Ectodermal cell (in vitro differentiated cells): ENCODE results near the gene ZNF397.

Experiments used
- H3K27ac ChIP-seq: 2 replicates; pipeline ENCODE4 v1.7.0; 2013; ENCODE audit warnings: mild to moderate bottlenecking, low read depth, low read length; ENCODE audit not compliant: insufficient read depth, poor library complexity, severe bottlenecking
- H3K27me3 ChIP-seq: 2 replicates; pipeline ENCODE4 v1.7.0; 2013; ENCODE audit warnings: mild to moderate bottlenecking, low read length; ENCODE audit not compliant: insufficient read depth, control insufficient read depth, poor library complexity, severe bottlenecking
- H3K36me3 ChIP-seq: one replicate; pipeline ENCODE4 v1.7.0; 2013; ENCODE audit warnings: low read length; ENCODE audit not compliant: control insufficient read depth, insufficient read depth
- H3K4me1 ChIP-seq: one replicate; pipeline ENCODE4 v1.7.0; 2013; ENCODE audit warnings: low read length; ENCODE audit not compliant: control insufficient read depth, insufficient read depth
- H3K4me3 ChIP-seq: 2 replicates; pipeline ENCODE4 v1.7.0; 2013; ENCODE audit warnings: low read depth, low read length, control low read depth; ENCODE audit not compliant: insufficient read depth
- H3K9me3 ChIP-seq: 2 replicates; pipeline ENCODE4 v1.7.0; 2013; ENCODE audit warnings: mild to moderate bottlenecking, low read length, moderate library complexity; ENCODE audit not compliant: control insufficient read depth
- WGBS, 2 experiments: methylation state at CpG; one replicate each; pipeline ENCODE4 v1.1.7; 2013; ENCODE audit warnings: missing lambda C conversion rate in 2 of 2; 5-methylcytosine and 5-hydroxymethylcytosine counted together

Gene ZNF397

GRCh38 chr18:35289293-35289692 lies 48.5 kb downstream of the ZNF397 start:
- H3K4me3 ChIP-seq: peak overlapping the region; percentile 85
- no peaks in the 10 kb centered on the region for H3K27me3 ChIP-seq
- no peak overlapping the region for H3K27ac ChIP-seq
- WGBS, 2 experiments: 68 to 78% methylated on average over 6 of the region's 6 CpGs
- H3K4me1 ChIP-seq: peaks cover 5% of the 10 kb centered on the region
- peaks cover 7% of the 10 kb centered on the region for H3K36me3 ChIP-seq
- peaks cover 4% of the 10 kb centered on the region for H3K9me3 ChIP-seq

- Histone ChIP-seq H3K9me3 (peaks cover 3% of the 10 kb centered on the region), H3K36me3 (peaks cover 3% of the 10 kb centered on the region), H3K4me1 (peaks cover 5% of the 10 kb centered on the region), H3K4me3 (peak overlapping the region; percentile 85), H3K27ac (no peak overlapping the region), H3K27me3 (no peaks in the 10 kb centered on the region)
- 6 to 8% methylated on average over 8 of the region's 8 CpGs for whole genome bisulfite sequencing, 2 experiments
Observed at GRCh38 chr18:35289727-35290093, 48.9 kb downstream of the ZNF397 start.

DNA sequence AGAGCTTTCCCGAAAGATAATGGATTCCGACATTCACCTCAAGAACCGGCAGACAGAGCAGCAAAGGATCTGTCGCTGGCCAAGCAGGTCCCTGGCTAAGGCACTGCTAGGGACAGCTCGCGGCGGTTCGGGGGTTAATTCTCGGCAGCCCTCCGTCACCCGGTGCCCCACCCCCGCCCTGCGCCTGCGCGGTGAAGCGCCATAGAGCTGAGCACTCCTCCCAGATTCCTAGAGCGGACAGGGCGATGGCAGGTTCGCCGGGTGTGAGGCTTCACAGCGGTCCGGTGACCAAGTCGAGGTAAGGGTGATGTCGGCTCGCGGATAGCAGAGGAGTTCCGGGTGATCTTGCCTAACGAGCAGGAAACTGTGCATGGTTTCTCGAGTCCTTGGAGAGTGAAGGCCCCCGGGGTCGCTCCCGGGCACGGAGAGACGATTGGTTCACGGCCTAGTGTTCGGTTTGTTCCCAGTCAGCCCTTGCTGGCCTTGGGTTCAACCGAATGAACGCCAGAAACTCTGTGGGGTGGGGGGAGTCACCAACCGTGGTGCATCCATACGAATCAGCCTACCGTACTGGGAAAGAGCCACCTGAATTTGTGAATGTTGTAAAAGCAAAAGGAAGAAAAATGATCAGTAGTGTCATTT lies 49.4 kb downstream of the ZNF397 start, which contains the start of gene ZSCAN30:
Gene ZSCAN30 (minus strand): TSS at position 136 of the 642 bp plus-strand sequence. CDS start 25,877 bp downstream, outside the sequence.
- H3K36me3 ChIP-seq: no peaks in the 10 kb centered on the region
- H3K27ac ChIP-seq: peak within 1 kb of the TSS; percentile 5
- peak within 1 kb of the TSS; percentile 85 for H3K4me3 ChIP-seq
- H3K4me1 ChIP-seq: peaks cover 5% of the 10 kb centered on the region
- H3K27me3 ChIP-seq: no peaks in the 10 kb centered on the region
- 0% methylated on average over 41 of the region's 41 CpGs for WGBS, 2 experiments
- no peaks in the 10 kb centered on the region for H3K9me3 ChIP-seq

GRCh38 chr18:35291166-35291565 lies 50.3 kb downstream of the ZNF397 start:
- H3K9me3 ChIP-seq: no peaks in the 10 kb centered on the region
- no peak overlapping the region for H3K27ac ChIP-seq
- no peaks in the 10 kb centered on the region for H3K27me3 ChIP-seq
- H3K36me3 ChIP-seq: no peaks in the 10 kb centered on the region
- peaks cover 5% of the 10 kb centered on the region for H3K4me1 ChIP-seq
- 95 to 96% methylated on average over 2 of the region's 2 CpGs for WGBS, 2 experiments
- H3K4me3 ChIP-seq: peak overlapping the region; percentile 85

DNA sequence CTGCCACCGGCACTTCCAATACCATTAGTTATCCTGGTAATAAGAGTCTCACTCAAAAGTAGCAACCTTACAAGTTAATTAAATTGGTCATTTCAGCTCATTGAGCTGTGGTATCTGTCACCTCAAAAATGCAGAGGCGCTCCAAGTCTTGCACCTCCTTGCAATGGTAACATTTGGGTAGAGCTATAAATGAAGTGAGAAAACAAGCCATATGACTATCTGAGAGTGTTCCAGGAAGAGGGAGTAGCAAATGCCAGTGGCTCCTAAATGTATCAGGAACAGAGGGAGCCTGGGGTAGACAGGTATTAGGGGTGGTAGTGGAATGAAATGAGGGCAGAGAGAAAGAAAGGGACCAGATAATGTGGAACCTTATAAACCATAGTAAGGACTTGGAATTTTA lies 55.2 kb downstream of the ZNF397 start:
- Histone ChIP-seq H3K27ac (no peak overlapping the region), H3K4me1 (peaks cover 1% of the 10 kb centered on the region), H3K36me3 (peaks cover 25% of the 10 kb centered on the region), H3K9me3 (no peaks in the 10 kb centered on the region), H3K4me3 (no peak overlapping the region), H3K27me3 (no peaks in the 10 kb centered on the region)
- 98% methylated on average over 2 of the region's 2 CpGs for WGBS, 2 experiments

DNA sequence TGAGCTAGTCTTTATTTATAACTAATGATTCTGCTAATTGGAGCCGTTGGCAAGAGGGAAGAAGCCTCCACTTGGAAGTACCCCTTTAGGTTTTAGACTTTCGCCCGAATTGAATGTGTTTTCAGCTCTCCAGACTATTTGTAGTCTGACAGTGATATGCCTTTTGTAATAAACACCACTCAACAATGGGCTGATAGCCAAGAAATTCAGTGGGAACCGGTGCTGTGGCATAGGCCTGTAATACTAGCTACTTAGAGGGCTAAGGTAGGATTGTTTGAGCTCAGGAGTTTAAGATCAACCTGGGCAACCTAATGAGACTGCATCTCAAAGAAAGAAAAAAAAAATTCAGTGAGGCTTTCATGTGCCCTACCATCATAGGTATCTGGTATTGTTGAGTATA lies 62.8 kb downstream of the ZNF397 start:
- H3K27ac ChIP-seq: no peak overlapping the region
- peaks cover 2% of the 10 kb centered on the region for H3K9me3 ChIP-seq
- 88 to 97% methylated on average over 4 of the region's 4 CpGs for WGBS, 2 experiments
- H3K4me1 ChIP-seq: no peaks in the 10 kb centered on the region
- H3K36me3 ChIP-seq: peaks cover 59% of the 10 kb centered on the region
- H3K27me3 ChIP-seq: no peaks in the 10 kb centered on the region
- no peak overlapping the region for H3K4me3 ChIP-seq

DNA sequence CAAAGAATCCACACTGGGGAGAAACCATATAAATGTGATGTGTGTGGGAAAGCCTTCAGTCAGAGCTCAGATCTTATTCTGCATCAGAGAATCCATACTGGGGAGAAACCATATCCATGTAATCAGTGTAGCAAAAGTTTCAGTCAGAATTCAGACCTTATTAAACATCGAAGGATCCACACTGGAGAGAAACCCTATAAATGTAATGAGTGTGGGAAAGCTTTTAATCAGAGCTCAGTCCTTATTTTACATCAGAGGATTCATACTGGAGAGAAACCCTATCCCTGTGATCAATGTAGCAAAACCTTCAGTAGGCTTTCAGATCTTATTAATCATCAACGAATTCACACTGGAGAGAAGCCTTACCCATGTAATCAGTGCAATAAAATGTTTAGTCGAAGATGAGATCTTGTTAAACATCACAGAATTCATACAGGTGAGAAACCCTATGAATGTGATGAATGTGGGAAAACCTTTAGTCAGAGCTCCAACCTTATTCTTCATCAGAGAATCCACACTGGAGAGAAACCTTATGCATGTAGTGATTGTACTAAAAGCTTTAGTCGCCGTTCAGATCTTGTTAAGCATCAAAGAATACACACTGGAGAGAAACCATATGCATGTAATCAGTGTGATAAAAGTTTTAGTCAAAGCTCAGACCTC lies 65.9 kb downstream of the ZNF397 start:
- H3K36me3 ChIP-seq: peaks cover 52% of the 10 kb centered on the region
- no peak overlapping the region for H3K27ac ChIP-seq
- H3K4me3 ChIP-seq: no peak overlapping the region
- peaks cover 2% of the 10 kb centered on the region for H3K9me3 ChIP-seq
- WGBS, 2 experiments: 97 to 100% methylated on average over 1 to 5 of the region's 5 CpGs
- H3K27me3 ChIP-seq: no peaks in the 10 kb centered on the region
- H3K4me1 ChIP-seq: no peaks in the 10 kb centered on the region
